ENCODE data around the gene ARHGEF17.

ARHGEF17 gene

DNA sequence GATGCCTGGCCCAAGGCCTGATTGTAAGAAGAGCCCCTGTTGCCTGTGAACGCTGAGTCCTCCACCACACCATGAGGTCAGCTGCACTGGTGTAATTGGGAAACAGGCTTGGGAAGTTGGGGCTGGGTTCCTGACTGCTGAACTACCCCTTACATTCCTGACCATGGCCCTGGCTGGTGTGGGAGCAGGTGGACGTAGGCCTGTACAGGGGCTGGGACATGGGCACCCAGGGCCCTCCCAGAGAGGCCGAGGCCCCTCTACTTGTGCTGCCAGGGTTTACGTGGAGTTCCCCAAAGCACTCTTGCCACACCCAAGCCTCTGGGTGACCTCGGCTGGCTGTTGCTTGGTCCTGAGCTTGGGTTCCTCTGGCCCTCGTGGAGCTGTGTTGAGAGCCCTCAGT is 73.5 kb downstream of the ARHGEF17 start:
- Histone ChIP-seq H3K9me3 (replicated peaks; ENCODE audit: insufficient read depth, low read length) (no peaks in the 10 kb centered on the region), H3K27ac (ENCODE audit: low read length) (no peak overlapping the region), H3K4me3 (ENCODE audit: low read length) (no peak overlapping the region), H3K4me2 (ENCODE audit: low read depth, low read length) (no peak overlapping the region), H3K9me2 (replicated peaks; ENCODE audit: insufficient read depth, low read length) (no peaks in the 10 kb centered on the region), H3K79me2 (ENCODE audit: low read length) (peaks cover 100% of the 10 kb centered on the region), H4K20me1 (ENCODE audit: insufficient read depth, low read length) (peaks cover 6% of the 10 kb centered on the region; the same call in 1 of the 2 replicates), H3K36me3 (replicated peaks; ENCODE audit: insufficient read depth, low read length) (no peaks in the 10 kb centered on the region), H3K4me1 (ENCODE audit: low read length) (peaks cover 35% of the 10 kb centered on the region), H3F3A (ENCODE audit: insufficient read depth, low read length) (no peaks in the 10 kb centered on the region), H3K9ac (ENCODE audit: low read length) (no peak overlapping the region), H2AFZ (ENCODE audit: low read length) (no peak overlapping the region), H3K27me3 (replicated peaks; ENCODE audit: insufficient read depth, low read length) (no peaks in the 10 kb centered on the region)
- TF ChIP-seq, protein P1, sequence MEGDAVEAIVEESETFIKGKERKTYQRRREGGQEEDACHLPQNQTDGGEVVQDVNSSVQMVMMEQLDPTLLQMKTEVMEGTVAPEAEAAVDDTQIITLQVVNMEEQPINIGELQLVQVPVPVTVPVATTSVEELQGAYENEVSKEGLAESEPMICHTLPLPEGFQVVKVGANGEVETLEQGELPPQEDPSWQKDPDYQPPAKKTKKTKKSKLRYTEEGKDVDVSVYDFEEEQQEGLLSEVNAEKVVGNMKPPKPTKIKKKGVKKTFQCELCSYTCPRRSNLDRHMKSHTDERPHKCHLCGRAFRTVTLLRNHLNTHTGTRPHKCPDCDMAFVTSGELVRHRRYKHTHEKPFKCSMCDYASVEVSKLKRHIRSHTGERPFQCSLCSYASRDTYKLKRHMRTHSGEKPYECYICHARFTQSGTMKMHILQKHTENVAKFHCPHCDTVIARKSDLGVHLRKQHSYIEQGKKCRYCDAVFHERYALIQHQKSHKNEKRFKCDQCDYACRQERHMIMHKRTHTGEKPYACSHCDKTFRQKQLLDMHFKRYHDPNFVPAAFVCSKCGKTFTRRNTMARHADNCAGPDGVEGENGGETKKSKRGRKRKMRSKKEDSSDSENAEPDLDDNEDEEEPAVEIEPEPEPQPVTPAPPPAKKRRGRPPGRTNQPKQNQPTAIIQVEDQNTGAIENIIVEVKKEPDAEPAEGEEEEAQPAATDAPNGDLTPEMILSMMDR (IDR thresholded peaks at IDR 0.05; ENCODE audit: low read length) = no peak
- no peak for TF ChIP-seq EZH2 (optimal IDR thresholded peaks at IDR 0.05; ENCODE audit: low read depth, low read length)
- no peak for TF ChIP-seq EZH2phosphoT487 (IDR thresholded peaks at IDR 0.05; ENCODE audit: low read length)
- DNase-seq = no peak

DNA sequence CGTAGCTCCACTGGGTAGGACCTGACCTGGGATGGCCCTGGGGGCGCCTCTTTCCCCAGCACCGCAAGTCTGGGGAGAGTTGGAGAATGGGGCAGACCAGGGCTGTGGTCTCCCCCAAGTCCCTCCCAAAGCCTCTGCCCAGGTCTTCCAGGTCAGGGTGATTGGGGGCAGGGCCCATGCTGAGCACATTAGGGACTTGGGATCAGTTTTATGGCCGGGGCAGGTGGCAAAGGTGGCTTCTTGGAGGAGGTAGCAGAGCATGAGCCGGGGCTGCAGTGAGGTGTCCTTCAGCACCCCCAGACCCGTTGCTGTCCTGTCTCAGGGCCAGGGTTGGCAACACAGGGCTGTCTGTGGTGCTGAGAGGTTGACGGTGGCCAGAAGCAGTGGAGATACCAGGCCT is 74.1 kb downstream of the ARHGEF17 start:
- no peak overlapping the region for H3K4me3 ChIP-seq (ENCODE audit: low read length)
- H3K36me3 ChIP-seq (replicated peaks; ENCODE audit: insufficient read depth, low read length) = no peaks in the 10 kb centered on the region
- peaks cover 6% of the 10 kb centered on the region; the same call in 1 of the 2 replicates for H4K20me1 ChIP-seq (ENCODE audit: insufficient read depth, low read length)
- no peak overlapping the region for H2AFZ ChIP-seq (ENCODE audit: low read length)
- H3K79me2 ChIP-seq (ENCODE audit: low read length) = peaks cover 100% of the 10 kb centered on the region
- H3K9me2 ChIP-seq (replicated peaks; ENCODE audit: insufficient read depth, low read length) = no peaks in the 10 kb centered on the region
- TF ChIP-seq EZH2 (optimal IDR thresholded peaks at IDR 0.05; ENCODE audit: low read depth, low read length) = no peak
- no peak for TF ChIP-seq EZH2phosphoT487 (IDR thresholded peaks at IDR 0.05; ENCODE audit: low read length)
- TF ChIP-seq, protein P1 (IDR thresholded peaks at IDR 0.05; ENCODE audit: low read length) = no peak
- H3K4me2 ChIP-seq (ENCODE audit: low read depth, low read length) = 0 out of 2 replicates have a peak overlapping the region, but pooled peaks have one; percentile 8
- no peak overlapping the region for H3K9ac ChIP-seq (ENCODE audit: low read length)
- H3K9me3 ChIP-seq (replicated peaks; ENCODE audit: insufficient read depth, low read length) = no peaks in the 10 kb centered on the region
- no peak overlapping the region; the same call in 1 of the 2 replicates for H3K27ac ChIP-seq (ENCODE audit: low read length)
- H3K4me1 ChIP-seq (ENCODE audit: low read length) = peaks cover 35% of the 10 kb centered on the region
- H3K27me3 ChIP-seq (replicated peaks; ENCODE audit: insufficient read depth, low read length) = no peaks in the 10 kb centered on the region
- no peaks in the 10 kb centered on the region for H3F3A ChIP-seq (ENCODE audit: insufficient read depth, low read length)
- DNase-seq = no peak

DNA sequence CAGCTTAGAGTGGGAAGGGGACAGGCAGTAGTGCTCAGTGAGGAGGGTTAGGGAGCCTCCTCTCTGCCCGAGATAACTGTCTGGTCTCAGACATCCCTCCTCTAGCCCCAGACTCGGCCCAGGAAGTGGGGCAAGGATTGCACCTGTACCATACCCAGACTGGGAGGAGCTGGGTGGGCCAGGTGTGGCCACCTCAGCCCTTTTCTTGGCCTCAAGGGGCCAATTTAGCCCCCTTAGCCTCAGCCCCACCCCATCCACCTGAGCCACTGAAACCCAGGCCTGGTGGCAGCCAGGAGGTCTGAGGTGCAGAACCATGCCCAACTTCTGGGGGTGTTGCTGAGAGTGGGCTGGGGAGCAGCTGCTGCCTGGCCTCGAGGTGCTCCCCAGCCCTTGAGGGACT is 74.7 kb downstream of the ARHGEF17 start:
- Histone ChIP-seq H3K9me3 (replicated peaks; ENCODE audit: insufficient read depth, low read length) (no peaks in the 10 kb centered on the region), H3K4me1 (ENCODE audit: low read length) (peaks cover 32% of the 10 kb centered on the region), H3F3A (ENCODE audit: insufficient read depth, low read length) (no peaks in the 10 kb centered on the region), H3K27ac (ENCODE audit: low read length) (peak overlapping the region; percentile 40; the same call in 1 of the 2 replicates), H3K4me3 (ENCODE audit: low read length) (no peak overlapping the region), H3K79me2 (ENCODE audit: low read length) (peaks cover 100% of the 10 kb centered on the region), H3K27me3 (replicated peaks; ENCODE audit: insufficient read depth, low read length) (no peaks in the 10 kb centered on the region), H2AFZ (ENCODE audit: low read length) (no peak overlapping the region), H3K9ac (ENCODE audit: low read length) (no peak overlapping the region), H3K4me2 (ENCODE audit: low read depth, low read length) (peak overlapping the region; percentile 8; the same call in 1 of the 2 replicates), H4K20me1 (ENCODE audit: insufficient read depth, low read length) (peaks cover 6% of the 10 kb centered on the region; the same call in 1 of the 2 replicates), H3K9me2 (replicated peaks; ENCODE audit: insufficient read depth, low read length) (no peaks in the 10 kb centered on the region), H3K36me3 (replicated peaks; ENCODE audit: insufficient read depth, low read length) (no peaks in the 10 kb centered on the region)
- no peak for DNase-seq
- TF ChIP-seq, protein P1 (IDR thresholded peaks at IDR 0.05; ENCODE audit: low read length) = no peak
- no peak for TF ChIP-seq EZH2phosphoT487 (IDR thresholded peaks at IDR 0.05; ENCODE audit: low read length)
- no peak for TF ChIP-seq EZH2 (optimal IDR thresholded peaks at IDR 0.05; ENCODE audit: low read depth, low read length)

Data from MM.1S (cell line).